ENCODE measurements around the gene TEKT3.

The TEKT3 gene

GRCh38 chr17:15263206-15263579 is 78.2 kb downstream of the TEKT3 start:
- DNase-seq = no peak

GRCh38 chr17:15262291-15263205 is 78.8 kb downstream of the TEKT3 start:
- peak; percentile 83 for DNase-seq

GRCh38 chr17:15261802-15262290 is 79.6 kb downstream of the TEKT3 start:
- no peak for DNase-seq

DNA sequence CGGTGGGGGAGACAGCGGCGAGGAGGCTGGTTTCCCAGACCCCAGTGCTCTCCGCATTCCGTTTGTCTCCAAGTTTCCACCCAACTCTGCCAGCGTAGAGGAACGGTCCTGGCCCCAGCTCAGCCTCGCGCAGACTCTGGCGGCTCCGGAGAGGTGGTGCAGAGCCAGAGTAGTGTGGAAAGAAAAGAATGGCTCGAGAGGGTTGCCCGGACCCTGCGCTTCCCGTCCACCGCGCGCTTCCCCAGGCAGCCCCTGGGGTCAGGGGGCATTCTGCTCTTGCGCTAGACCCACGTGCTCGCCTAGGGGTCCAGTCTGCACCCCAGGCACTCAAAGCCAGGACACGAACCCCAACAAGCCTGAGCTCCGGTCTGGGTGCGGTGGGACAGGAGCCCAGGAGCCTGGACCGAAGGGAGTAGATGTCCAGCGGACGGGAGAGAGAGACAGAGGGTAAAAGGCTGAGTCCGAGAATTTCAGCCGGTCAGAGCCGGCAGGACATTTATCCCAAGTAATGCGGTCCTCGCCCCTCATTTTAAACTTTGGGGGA is 80.1 kb downstream of the TEKT3 start:
- DNase-seq = peak; percentile 55

DNA sequence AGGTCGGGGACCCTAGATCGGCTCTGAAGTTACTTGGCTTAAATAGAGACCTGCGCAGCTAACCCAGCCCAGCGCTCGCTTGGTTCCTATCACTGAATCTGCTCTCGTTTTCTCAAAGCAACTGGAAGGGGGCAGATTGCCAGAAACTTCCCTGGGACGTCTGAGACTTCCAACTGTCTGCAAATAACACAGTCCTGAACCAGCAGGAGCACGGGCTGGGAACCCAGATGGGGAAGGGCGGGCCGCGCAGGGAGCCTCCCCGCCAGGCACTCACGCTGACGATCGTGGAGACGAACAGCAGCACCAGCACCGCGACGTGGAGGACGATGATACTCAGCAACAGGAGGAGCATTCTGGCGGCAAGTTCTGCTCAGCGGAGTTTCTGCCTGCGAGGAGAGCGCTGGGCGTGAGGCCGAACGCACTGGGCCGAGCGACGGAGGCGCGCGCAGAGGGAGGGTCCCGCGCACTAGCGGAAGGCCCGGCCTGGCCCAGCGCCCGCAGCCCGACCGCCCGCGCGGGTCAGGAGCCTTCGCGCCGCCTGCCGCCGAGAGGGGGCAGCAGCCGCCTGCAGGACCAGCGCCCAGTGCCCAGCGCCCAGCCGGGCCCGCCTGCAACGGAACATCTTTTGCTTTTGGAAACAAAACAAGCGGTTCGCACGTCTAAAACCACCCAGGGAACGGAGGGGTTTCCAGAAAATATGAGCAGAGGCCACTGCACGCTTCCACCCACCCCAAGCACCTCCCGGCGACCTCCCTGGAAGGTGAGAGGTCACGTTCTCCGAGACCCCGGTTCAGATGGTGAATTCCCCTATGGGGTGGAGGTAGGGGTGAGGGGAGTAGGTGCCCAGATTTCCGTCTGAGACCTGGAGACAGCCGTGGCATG is 80.8 kb downstream of the TEKT3 start:
- DNase-seq = peak; percentile 81

- DNase-seq = peak; percentile 37
Observed at GRCh38 chr17:15257796-15258512, 83.4 kb downstream of the TEKT3 start.

GRCh38 chr17:15257258-15257788 is 84.1 kb downstream of the TEKT3 start:
- peak; percentile 76 for DNase-seq

GRCh38 chr17:15256689-15257088 is 84.7 kb downstream of the TEKT3 start:
- DNase-seq = no peak

- no peak for DNase-seq
Observed at GRCh38 chr17:15255713-15256454, 85.5 kb downstream of the TEKT3 start.
